Prostate gland (tissue), 2 donors: ENCODE measurements around the gene ANKRD6.

Source experiments
- CTCF ChIP-seq, 4 experiments: fragments of 200-600 bp in 2 of 4; fragments of 450-650 bp in 2 of 4; sonication (generic) in 2 of 4; IDR thresholded peaks; 1 replicate in 3 of 4; 2 replicates in 1 of 4; pipeline ENCODE4 v1.5.1; 2016 to 2019; ENCODE audit warnings: antibody characterized with exemption in 4 of 4, mild to moderate bottlenecking in 2 of 4, moderate library complexity in 2 of 4
- POLR2A ChIP-seq: fragments of 450-650 bp; IDR thresholded peaks from one replicate; pipeline ENCODE4 v1.6.1; 2016; ENCODE audit warnings: antibody characterized with exemption, mild to moderate bottlenecking
- POLR2AphosphoS5 ChIP-seq: sonication (generic); formaldehyde crosslinking; IDR thresholded peaks from one replicate; pipeline ENCODE4 v1.6.1; 2017; ENCODE audit warnings: antibody characterized with exemption

- TF ChIP-seq CTCF (IDR thresholded peaks at IDR 0.05) (no peak), POLR2A (no peak), POLR2AphosphoS5 (no peak)
Measured at GRCh38 chr6:89596484-89596883, 163.5 kb downstream of the ANKRD6 start.
